ENCODE data around the gene UBN2.
A peak's percentile ranks its signal among the peaks of the same experiment; 100 is the strongest.
"Not testable (repeated sequence)": the region's sequence is repeated elsewhere in the genome, so short reads cannot be mapped to it uniquely, and the experiment has no call there.

The UBN2 gene

GRCh38 chr7:139230774-139231512 is at the start of gene UBN2:
TSS of gene UBN2 (plus strand) at chr7:139231237. CDS start at chr7:139231485, 248 bp downstream.
- DNase-seq (ENCODE audit: low read depth) = peak; percentile 88

- DNase-seq (ENCODE audit: low read depth) = no peak
These were observed 49.6 kb upstream of the UBN2 start for GRCh38 chr7:139181404-139181803.

GRCh38 chr7:139182363-139182762 is 48.7 kb upstream of the UBN2 start:
- no peak for DNase-seq (ENCODE audit: low read depth)

- DNase-seq (ENCODE audit: low read depth) = no peak
These were observed 47.8 kb upstream of the UBN2 start for GRCh38 chr7:139183251-139183650.

- peak; percentile 93 for DNase-seq (ENCODE audit: low read depth)
These were observed 47.1 kb upstream of the UBN2 start for GRCh38 chr7:139183878-139184338.

- no peak for DNase-seq (ENCODE audit: low read depth)
These were observed 44.9 kb upstream of the UBN2 start for GRCh38 chr7:139186146-139186545.

- DNase-seq (ENCODE audit: low read depth) = no peak
These were observed 41.7 kb upstream of the UBN2 start for GRCh38 chr7:139189357-139189756.

GRCh38 chr7:139192014-139192706 is 38.9 kb upstream of the UBN2 start:
- DNase-seq (ENCODE audit: low read depth) = no peak

GRCh38 chr7:139200382-139200781 is 30.7 kb upstream of the UBN2 start:
- DNase-seq (ENCODE audit: low read depth) = no peak

GRCh38 chr7:139203992-139204391 is 27.0 kb upstream of the UBN2 start:
- no peak for DNase-seq (ENCODE audit: low read depth)

GRCh38 chr7:139205843-139206242 is 25.2 kb upstream of the UBN2 start:
- no peak for DNase-seq (ENCODE audit: low read depth)

GRCh38 chr7:139212133-139212532 is 18.9 kb upstream of the UBN2 start:
- DNase-seq (ENCODE audit: low read depth) = no peak

- DNase-seq (ENCODE audit: low read depth) = not testable (repeated sequence)
These were observed 17.5 kb upstream of the UBN2 start for GRCh38 chr7:139213489-139213888.

- no peak for DNase-seq (ENCODE audit: low read depth)
These were observed 12.9 kb upstream of the UBN2 start for GRCh38 chr7:139218173-139218572.

- no peak for DNase-seq (ENCODE audit: low read depth)
These were observed 6.8 kb upstream of the UBN2 start for GRCh38 chr7:139224219-139224618.

- not testable (repeated sequence) for DNase-seq (ENCODE audit: low read depth)
These were observed 6.2 kb upstream of the UBN2 start for GRCh38 chr7:139224836-139225235.

GRCh38 chr7:139225286-139226157 is 5.5 kb upstream of the UBN2 start:
- DNase-seq (ENCODE audit: low read depth) = not testable (repeated sequence)

GRCh38 chr7:139226158-139226515 is 4.9 kb upstream of the UBN2 start:
- not testable (repeated sequence) for DNase-seq (ENCODE audit: low read depth)

GRCh38 chr7:139226988-139227488 is 4.0 kb upstream of the UBN2 start:
- DNase-seq (ENCODE audit: low read depth) = not testable (repeated sequence)

GRCh38 chr7:139230023-139230422 is 1.0 kb upstream of the UBN2 start:
- DNase-seq (ENCODE audit: low read depth) = no peak

- no peak for DNase-seq (ENCODE audit: low read depth)
These were observed 608 bp upstream of the UBN2 start for GRCh38 chr7:139230484-139230773.
